CD1c-positive myeloid dendritic cell (primary cell): ENCODE measurements around the gene RAB40B.
A peak's percentile ranks its signal among the peaks of the same experiment; 100 is the strongest.

Source experiments
- DNase-seq: peaks from one replicate; pipeline ENCODE4 v3.0.0-alpha.2; 2016; ENCODE audit errors: extremely low spot score

The RAB40B gene

DNA sequence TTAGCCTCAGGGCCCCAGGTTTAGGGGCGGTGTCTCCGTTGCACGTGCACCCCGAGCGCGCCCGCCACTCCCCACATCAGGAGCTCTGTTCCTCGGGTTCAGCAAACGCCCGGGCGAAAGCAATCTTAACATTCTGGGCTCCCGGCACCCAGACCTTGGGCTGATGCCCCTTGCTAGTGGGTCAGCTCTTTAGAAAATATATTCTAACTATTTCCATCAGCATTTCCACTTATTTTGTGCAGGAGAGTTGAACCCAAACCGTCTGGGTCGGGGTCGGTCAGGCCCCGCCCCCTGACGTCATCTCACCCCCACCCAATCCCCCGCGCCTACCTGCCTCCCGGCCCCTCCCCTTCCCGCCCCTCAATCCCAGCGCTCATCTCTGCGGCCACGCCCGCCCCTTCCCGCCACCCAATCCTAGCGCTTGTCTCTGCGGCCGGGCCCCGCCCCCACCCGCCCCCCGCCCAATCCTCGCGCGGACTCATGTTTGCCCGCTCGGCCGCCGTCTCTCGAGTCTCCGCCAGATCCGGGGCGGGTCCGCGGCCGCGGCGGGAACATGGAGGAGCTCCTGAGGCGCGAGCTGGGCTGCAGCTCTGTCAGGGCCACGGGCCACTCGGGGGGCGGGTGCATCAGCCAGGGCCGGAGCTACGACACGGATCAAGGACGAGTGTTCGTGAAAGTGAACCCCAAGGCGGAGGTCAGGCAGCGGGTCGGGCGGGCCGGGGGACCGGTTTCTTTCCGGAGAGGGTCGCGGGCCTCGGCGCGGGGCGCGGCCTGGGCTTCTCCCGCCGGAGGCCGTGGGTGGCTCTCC, 17.9 kb upstream of the RAB40B start, which contains the start of gene FN3KRP:
Gene FN3KRP (plus strand): TSS at position 504 of the 808 bp plus-strand sequence. CDS start 50 bp downstream, at position 554.
- DNase-seq: peak; percentile 96

DNA sequence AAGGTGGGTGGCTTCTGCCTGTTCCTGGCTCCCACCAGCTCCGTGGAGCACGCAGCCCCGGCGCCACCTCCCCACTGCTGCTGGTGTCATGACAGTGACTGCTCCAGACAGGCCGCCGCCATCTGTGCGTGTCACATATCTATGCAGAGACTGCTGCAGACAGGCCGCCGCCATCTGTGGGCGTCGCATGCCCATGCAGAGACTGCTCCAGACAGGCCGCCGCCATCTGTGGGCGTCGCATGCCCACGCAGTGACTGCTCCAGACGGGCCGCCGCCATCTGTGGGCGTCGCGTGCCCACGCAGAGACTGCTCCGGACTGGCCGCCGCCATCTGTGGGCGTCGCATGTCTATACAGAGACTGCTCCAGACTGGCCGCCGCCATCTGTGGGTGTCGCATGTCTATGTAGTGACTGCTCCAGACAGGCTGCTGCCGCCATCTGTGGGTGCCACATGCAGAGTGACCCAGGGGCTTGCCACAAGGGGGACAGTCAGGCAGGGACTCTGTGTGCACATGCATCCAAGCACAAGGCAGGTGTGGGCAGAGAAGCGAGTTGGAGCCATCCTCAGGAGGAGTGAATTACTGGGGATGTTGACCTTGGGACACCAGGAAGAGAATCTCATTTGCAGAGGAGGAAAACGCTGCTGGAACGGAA, 14.7 kb upstream of the RAB40B start:
- DNase-seq: peak; percentile 7

DNA sequence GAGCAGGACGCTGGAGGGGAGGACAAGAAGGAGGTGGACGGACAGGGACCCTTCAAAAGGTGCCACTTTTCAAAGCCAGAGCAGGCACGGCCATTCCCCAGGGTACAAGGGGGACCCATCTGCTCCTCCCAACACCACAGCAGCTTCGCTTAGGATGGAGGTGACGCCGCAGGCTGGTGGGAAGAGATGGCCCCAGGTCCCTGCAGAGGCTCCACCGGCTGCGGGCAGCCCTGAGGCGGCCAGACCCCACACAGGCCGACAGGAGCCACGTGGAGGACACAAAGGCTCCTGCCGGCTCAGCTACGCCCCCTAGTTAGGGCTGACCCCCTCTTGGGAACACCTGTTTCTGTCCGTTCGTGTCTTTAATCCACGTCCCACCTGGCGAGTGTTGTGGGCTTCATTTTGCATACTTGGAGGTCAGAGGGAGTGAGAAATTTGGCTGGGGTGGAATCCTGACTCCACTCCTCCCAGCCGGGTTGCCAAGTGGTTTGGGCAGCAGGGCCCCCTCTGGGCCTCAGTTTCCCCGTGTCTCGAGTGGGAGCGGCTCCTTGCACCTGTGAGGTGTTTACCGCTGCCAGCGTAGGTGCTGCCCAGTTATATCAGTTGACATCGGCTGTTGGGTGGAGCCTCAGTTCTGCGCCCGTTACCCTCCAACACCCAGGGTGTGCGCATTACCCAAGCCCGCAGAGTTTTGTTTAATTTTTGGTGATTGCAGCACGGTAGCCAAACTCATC, 12.2 kb upstream of the RAB40B start:
- no peak for DNase-seq

DNA sequence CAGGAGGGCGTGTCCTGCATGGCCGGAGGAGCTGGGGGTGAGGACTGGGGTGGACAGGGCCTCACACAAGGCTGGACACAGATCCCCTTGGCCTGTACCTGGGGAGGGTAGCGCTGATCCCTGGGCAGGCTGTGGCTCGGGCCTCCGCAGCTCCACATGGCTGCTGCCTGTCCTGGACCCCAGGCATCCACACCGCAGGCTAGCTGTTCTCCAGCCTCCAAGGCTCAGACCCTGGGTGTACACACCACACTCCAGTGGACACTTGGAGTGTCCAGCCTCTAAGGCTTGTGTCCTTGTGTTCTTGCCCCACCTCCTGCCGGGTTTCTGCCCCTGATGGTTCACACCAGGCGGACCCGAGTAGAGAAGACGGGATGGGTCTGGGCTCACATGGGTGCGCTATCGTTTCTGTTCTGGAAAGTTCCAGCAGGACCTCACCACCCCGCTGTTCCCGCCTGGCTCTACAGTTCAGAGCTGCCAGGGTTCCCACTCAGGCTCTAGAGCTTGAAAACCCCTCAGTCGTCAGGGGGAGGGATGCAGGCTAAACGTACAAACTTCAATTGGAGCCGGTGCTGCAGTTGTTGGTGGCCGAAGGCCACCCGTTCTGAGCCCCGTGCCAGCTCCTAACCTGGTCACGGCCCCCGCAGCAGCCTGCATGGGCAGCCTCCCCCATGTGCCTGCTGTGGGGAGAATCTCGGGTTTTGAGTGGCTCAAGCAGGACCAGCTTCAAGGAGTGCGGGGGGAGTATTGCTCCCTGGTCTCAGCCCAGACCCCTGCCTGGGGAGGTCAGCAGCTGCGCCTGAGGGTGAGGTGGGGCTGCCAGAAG, 11.4 kb upstream of the RAB40B start:
- DNase-seq: no peak

DNA sequence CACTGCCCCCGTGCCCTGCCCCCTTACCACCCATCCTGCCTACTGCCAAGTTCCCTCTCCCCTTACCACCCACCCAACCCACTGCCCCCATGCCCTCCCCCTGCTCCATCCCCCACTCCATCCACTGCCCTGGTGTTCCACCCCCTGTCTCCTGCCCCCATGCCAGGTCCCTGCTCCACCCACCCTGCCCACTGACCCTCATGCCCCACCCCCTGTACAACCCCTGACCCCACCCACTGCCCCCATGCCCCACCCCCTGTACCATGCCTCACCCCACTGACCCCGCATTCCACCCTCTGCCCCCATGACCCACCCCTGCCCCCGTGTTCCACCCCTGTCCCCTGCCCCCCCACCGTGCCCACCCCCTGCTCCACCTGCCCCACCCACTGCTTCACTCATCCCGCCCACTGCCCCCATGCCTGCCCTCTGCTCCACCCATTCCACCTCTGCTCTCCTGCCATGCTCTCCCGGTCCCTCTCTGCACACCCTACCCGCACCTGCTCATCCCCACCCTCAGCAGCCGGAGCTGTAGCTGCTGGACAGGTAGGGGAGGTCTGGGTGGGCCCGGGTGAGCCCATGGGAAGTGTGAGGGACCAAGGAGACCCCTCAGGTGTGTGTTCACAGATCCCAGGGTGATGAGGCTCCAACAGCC, 10.7 kb upstream of the RAB40B start:
- DNase-seq: no peak

DNA sequence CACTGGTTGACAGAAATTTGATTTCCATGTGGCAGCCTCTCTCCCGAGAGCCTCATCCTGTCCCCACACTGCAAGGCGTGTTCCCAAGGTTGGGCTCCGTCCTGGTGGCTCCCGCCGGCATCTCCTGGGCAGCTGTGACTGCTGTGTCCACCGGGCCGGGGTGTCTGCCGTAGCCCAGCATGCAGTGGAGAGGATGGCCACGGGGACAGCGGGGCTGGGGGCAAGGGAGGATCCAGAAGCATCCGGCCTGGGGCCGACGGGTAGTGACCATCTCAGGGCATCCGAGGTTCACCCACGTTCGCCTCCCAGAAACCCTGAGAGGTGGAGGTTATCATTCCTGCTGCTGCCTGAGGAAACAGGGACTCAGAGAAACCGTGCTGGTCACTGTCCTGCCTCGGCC, 7.3 kb upstream of the RAB40B start:
- DNase-seq: no peak

DNA sequence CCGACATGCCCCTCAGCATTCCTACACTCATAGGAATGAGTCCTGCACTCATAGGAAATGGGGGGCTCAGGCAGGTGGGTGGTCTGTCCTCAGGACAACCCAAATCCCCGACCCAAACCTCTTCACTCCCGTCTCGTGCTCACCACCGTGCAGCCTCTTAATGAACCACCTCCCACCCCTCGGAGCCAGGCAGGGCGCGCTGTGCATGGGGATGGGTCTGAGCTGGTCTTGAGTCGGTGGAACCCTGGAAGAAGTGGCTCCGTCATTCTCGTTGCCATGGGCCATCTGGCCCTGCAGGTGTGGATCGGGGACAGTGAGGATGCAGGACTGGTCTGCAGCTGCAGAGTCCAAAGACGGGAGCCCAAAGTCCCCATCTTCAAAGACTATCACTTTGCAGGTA, 6.4 kb upstream of the RAB40B start:
- DNase-seq: no peak

DNA sequence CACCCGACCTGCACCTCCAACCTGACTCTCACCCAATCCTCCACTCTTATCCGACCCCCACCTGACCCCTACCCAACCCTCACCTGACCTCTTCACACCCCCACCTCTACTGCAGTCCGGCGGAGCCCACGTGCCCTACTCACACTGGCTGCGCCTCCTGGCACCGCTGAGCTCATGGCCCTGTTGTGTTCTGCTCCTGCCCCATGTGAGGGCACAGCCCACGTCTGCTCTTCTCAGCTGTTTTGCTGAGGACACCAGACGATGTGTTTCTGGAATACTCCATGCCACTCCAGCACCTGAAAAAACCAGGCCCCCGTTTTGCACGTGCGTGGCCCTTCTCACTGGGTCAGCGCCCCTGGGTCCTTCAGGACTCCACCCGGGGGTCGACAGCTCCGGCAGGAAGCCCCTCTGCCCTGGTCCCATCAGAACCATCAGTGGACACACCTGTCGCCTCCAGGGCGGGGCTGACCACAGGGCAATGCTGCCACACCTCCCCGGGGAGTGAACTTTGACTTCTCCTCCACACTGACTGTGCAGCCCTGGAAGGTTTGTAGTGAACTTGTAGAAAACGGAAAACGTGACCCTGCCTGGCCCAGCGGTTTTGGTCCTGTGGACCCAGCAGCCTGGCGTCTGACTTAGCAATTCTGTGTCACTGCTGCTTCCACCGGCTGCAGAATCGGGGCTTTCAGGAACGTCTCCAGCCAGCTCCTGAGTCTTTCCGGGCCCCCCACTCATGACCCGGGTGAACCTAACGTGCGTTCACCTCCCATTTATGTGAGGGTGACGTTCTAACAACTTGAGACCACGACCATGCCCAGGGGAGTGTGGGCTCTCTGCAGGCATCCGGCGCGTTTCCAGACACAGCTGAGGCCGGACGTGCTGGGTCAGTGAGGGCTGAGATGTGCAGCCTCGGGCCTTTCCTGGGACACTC, 5.7 kb upstream of the RAB40B start:
- DNase-seq: no peak

DNA sequence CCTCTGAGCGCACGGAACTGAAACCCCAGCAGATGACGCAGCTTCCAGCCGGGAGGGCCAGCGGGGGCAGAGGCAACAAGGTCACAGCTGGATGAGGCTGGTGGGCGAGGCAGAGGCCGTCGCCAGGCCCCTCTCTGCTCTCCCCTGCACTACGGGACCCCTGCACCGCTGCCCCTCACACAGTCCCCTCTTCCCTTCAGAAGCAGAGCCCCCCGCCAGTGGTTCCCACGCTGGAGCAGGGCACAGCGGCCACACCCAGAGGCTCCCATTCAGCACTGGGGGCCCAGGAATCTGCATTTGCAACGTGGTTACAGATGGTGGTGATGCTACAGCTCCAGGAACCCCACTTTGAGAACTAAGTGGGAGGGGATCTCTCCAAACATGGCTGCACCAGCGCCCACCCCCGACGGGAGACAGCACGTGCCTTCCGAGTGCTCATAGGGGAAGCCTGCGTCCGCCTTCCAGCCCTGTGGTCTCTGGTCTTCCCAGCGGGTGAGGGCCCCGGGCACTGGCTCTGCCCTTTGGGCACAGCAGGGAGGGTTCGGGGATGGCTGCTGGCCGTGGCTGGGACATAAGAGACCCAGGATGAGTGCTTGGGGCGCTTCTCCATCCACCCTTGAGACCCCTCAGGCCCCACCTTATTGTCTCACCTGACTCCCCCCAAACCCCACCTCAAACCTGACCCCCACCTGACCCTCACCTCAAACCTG, 4.7 kb upstream of the RAB40B start:
- DNase-seq: no peak

DNA sequence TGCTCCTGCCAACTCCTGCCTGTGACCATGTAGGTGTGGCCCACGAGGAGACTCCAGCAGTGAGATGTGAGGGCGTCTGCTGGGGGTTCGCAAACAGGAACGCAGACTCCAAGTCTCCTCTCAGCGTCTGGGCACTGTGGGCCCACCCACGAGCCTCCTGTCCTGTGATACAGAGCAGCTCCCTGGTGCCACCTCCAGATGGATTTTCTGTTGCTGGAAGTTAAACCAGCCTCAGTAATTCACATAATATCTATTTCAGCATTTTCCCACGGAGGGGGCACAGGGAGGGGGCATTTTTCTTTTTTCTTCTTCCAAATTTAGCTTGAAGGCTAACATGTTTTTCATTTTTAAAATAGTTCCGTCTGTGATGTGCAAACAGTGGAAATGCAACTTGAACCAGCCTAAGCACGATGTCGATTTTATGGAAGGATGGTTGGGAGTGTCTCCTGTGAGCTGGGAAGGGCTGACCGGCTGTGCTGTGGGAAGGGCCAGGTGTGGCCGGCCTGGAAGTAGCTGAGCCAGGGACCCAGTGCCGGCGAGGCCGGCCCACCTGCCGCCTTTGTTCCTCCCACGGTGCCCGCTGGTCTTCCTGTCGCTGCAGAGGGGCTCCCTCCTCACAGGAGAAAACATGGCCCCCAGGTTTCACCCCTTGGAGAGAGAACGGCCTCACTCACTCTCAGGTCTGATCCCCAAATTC, 3.9 kb upstream of the RAB40B start:
- no peak for DNase-seq

DNA sequence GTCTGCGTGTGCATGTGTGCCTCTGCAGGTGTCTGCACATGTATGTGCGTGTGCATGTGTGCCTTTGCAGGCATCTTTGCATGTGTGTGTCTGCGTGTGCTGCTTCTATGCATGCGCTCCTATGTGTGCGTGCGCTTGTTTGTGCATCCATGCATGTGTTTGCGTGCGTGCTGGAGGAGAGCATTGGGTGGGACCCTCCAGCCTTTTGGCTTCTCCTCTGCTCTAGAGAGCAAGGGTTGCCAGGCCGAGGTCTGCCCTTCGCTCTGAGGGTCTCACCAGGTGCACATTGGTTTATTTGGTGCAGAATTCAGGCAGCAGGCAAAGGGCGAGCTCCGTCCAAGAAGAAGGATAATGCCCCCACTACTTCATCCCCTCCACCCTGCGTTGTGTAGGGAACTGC, 1.1 kb upstream of the RAB40B start:
- no peak for DNase-seq

DNA sequence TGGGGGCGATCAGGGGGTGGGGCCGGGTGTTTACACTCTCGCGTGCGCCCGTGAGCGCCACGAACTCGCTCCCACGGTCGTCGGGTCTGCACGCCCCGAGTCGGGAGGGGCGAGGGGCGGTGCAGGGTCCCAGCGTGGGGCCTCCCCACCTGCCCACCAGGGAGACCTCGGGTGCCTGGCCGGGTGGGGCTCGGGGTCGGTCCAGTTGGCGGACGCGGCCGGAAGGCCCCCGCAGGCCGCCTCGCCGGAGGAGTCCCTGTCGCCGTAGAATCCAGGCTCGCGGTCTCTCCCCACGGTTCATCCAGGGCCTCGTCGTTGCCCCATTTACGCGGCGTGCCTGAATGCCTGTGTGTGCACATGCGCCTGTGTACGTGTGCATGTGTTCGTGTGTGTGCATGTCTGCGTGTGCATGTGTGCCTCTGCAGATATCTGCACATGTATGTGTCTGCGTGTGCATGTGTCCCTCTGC, 510 bp upstream of the RAB40B start:
- DNase-seq: no peak

DNA sequence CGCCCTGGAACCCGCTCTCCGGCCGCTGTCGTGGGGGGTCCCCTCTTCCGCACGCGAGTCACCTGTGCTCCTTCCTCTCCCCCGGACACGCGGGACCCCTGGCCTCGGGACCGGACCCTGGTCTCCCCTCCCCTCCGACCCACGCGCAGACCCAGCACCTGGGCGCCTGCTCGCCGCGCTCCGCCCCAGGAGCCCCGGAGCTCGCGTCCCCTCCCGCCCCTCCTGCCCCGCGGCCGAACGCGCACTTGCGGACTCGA, 762 bp downstream of the RAB40B start:
- DNase-seq: no peak

DNA sequence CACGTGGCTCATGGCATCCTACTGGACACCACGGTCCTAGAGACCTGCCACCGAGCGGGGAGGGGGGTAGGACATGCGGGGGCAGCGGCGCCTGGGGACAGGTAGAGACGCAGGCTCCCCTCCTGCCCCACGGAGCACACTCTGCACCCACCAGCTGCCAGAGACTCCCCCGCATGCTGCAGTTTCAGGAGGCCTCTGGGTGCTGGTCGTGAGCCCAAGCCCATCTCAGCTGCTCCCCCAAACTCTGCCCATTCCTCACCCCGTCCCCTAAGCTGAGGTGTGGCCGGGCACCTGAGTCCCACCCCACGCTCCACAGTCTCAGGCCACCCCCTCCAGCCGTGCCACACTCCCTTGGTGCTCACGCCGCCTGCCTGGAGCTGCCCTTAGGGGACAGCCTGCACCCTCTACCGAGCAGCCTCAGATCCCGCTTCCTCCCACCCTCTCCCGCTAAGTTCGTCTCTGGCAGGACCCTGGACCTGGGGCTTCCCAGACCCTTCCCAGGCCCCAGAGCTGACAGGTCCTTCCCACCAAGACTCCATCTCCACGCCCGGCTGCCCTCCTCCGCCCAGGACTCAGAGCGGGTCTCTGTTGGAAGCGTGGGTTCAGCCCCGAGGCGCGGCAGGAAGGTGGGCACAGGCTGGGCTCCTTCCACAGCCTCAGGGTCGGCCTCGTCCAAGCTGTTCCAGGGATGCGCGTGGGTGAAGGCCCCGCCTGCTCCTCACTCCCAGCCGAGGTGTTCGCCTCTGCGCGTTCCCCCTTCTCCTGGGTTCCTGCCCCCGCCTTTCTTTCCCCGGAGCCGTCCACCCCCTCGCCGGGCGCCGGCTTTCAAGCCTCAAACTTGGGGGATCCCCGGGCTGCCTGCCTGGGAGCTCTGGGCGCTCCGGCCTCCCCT, 1.3 kb downstream of the RAB40B start:
- no peak for DNase-seq

DNA sequence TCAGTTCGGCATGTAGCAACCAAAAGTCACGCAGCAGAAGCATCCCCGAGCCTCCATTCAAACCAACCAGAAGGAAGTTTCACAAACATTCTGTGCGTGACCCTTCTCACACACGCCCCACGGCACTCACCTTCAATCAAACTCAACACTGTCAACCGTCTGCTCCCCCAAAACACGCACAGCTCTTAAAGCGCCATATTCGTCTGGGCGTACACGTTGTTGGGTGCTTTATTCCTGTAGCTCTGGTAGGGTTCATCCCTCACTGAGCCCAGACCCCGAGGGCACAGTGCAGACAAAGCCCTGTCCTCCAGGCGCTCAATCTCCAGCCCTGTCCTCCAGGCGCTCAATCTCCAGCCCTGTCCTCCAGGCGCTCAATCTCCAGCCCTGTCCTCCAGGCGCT, 2.2 kb downstream of the RAB40B start:
- no peak for DNase-seq

DNA sequence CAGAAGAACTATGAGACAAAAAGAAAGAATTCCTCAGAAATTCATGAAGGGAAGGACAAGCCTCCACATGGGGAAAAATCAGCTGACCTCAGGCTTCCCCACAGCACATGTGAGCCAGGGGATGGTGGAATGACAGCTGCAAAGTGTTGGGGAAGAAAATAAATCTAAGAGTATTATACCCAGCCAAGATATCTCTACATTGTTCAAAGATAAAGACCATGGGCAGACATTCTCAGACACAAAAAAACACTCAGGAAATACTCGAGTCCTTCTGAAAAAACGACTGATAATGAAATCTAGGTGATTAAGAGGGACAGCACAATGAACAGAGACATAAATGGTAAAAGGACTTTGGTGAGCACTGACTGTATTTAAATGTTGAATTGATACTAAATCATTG, 3.9 kb downstream of the RAB40B start:
- DNase-seq: no peak

DNA sequence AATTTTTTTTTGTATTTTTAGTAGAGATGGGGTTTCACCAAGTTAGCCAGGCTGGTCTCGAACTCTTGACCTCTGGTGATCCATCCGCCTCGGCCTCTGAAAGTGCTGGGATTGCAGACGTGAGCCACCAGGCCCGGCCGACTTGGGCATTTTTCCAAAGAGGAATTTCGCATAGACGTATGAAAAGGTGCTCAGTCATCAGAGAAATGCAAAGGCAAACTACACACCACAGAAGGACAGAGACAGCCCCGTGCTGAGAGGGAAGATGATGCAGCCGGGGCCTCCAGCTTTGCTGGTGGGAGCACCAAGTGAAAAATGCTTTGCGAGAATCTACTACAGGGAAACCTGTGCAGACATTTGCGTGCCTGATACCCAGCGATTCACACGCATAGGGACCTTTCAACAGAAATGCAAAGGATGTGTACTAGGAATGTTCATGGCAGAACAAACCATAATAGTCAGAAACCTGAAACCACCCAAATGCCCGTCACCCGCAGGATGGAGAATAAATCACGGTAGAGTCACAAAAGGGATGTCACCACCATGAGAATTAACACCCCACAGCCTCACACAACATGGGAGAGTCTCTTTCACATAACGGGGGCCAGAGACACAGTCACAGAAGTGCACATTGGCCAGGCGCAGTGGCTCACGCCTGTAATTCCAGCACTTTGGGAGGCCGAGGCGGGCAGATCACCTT, 5.2 kb downstream of the RAB40B start:
- no peak for DNase-seq
